IPS DF 6.9 (cell line): ENCODE data around the gene C17orf67.
A peak's percentile ranks its signal among the peaks of the same experiment; 100 is the strongest.

Experiments
- DNase-seq: peaks from one replicate; pipeline ENCODE4 v3.0.0-alpha.2; 2013; ENCODE audit warnings: low read depth, low spot score
- H3K27ac ChIP-seq: one replicate; pipeline ENCODE4 v1.5.1; 2013; ENCODE audit warnings: low read length, control low read depth
- H3K27me3 ChIP-seq: 2 replicates; pipeline ENCODE4 v1.6.1; 2013; ENCODE audit warnings: mild to moderate bottlenecking, low read length; ENCODE audit not compliant: control insufficient read depth, insufficient read depth
- H3K36me3 ChIP-seq: 2 replicates; pipeline ENCODE4 v1.6.1; 2013; ENCODE audit warnings: low read length; ENCODE audit not compliant: control insufficient read depth, insufficient read depth
- H3K4me1 ChIP-seq: 2 replicates; pipeline ENCODE4 v1.6.1; 2013; ENCODE audit warnings: low read length; ENCODE audit not compliant: control insufficient read depth, insufficient read depth
- H3K4me3 ChIP-seq: 2 replicates; pipeline ENCODE4 v1.5.1; 2013; ENCODE audit warnings: mild to moderate bottlenecking, low read length
- H3K9me3 ChIP-seq: 2 replicates; pipeline ENCODE4 v1.6.1; 2013; ENCODE audit warnings: low read length, inconsistent platforms; ENCODE audit not compliant: control insufficient read depth, insufficient read depth
- WGBS: extraction: QIAGEN DNeasy Blood & Tissue Kit; methylation state at CpG from one replicate; pipeline ENCODE4 v1.1.7; 2013; ENCODE audit warnings: mixed read lengths, missing lambda C conversion rate; ENCODE audit not compliant: insufficient read length, insufficient coverage; 5-methylcytosine and 5-hydroxymethylcytosine counted together

C17orf67 gene

DNA sequence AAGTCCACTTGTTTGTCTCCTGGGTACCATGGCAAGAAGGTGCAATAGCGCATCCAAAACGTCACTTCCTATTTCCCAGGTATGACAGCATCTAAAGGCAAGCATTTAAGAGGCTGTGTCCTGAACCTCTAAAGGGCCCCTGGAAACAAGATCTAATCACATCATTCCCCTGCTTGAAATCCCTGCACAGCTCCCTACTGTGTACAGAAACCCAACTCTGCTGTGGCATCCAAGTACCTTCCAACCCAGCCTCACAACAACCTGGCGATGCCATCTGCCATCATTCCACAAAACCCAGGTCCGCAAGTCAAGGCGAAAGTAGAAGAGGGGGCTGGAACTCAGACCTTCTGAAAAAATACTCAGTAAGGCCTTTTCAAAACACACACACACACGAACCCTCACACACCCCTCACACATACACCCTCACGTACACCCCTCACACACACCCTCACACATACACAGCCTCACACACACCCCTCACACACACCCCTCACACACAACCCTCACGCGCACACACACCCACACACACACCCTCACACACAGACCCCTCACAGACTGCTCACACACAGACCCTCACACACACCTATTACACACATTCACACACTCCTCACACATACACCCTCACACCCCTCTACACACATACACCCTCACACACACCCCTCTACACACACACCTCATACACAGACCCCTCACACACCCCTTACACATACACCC lies 24.5 kb downstream of the C17orf67 start:
- DNase-seq: no peak
- H3K27ac ChIP-seq: no peak overlapping the region
- 100% methylated on average over 4 of the region's 9 CpGs for WGBS
- no peaks in the 10 kb centered on the region for H3K9me3 ChIP-seq
- H3K27me3 ChIP-seq: no peaks in the 10 kb centered on the region
- 0 out of 2 replicates have a peak, but pooled peaks cover 1% of the 10 kb centered on the region for H3K4me1 ChIP-seq
- H3K4me3 ChIP-seq: no peak overlapping the region
- H3K36me3 ChIP-seq: no peaks in the 10 kb centered on the region

DNA sequence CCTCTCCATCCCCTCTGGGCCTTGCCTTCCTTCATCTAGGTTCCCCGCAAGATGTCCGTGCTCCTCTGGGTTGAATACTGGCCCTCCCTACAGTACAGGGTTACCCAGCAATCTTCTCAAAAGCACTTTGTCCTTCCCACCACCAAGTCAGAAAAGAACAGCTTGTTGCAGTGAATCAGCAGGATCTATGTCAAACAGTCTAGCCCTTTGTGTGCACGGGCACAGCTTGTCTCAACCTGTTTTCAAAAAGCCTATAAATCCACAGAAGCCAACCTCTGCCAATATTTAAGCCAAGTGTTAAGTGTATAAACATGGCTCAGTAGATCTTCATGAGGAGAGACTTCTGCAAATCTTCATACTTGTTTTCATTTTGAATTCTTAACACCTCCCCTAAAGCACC lies 25.2 kb downstream of the C17orf67 start:
- H3K4me1 ChIP-seq: 0 out of 2 replicates have a peak, but pooled peaks cover 1% of the 10 kb centered on the region
- no peaks in the 10 kb centered on the region for H3K27me3 ChIP-seq
- no peaks in the 10 kb centered on the region for H3K9me3 ChIP-seq
- no peaks in the 10 kb centered on the region for H3K36me3 ChIP-seq
- no peak overlapping the region for H3K4me3 ChIP-seq
- WGBS: no CpG with 5 or more reads among the region's 3 CpGs
- DNase-seq: no peak
- H3K27ac ChIP-seq: no peak overlapping the region

DNA sequence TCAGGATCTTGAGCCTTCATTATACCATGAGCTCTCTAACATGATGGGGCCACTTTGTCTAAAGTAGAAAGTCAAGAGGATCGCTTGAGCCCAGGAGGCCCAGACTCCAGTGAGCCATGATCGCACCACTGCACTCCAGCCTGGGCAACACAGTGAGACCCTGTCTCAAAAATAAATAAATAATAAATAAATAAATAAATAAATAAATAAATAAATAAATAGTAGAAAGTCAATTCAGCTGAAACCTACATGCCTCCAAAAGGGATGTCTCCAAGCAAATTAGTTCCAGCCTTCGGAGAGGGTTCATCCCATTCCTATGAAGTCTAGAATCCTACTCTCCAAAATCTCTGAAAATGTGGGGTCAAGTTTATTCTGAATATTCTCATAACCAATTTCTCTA lies 26.0 kb downstream of the C17orf67 start:
- H3K4me3 ChIP-seq: no peak overlapping the region
- no peaks in the 10 kb centered on the region for H3K27me3 ChIP-seq
- no CpG with 5 or more reads among the region's 3 CpGs for WGBS
- H3K36me3 ChIP-seq: no peaks in the 10 kb centered on the region
- DNase-seq: no peak
- no peaks in the 10 kb centered on the region for H3K4me1 ChIP-seq
- H3K9me3 ChIP-seq: no peaks in the 10 kb centered on the region
- no peak overlapping the region for H3K27ac ChIP-seq

- no peaks in the 10 kb centered on the region for H3K4me1 ChIP-seq
- H3K36me3 ChIP-seq: no peaks in the 10 kb centered on the region
- no CpG with 5 or more reads among the region's 4 CpGs for WGBS
- no peak for DNase-seq
- no peak overlapping the region for H3K27ac ChIP-seq
- H3K4me3 ChIP-seq: no peak overlapping the region
- H3K9me3 ChIP-seq: no peaks in the 10 kb centered on the region
- H3K27me3 ChIP-seq: no peaks in the 10 kb centered on the region
Observed at GRCh38 chr17:56806949-56807348, 26.8 kb downstream of the C17orf67 start.

DNA sequence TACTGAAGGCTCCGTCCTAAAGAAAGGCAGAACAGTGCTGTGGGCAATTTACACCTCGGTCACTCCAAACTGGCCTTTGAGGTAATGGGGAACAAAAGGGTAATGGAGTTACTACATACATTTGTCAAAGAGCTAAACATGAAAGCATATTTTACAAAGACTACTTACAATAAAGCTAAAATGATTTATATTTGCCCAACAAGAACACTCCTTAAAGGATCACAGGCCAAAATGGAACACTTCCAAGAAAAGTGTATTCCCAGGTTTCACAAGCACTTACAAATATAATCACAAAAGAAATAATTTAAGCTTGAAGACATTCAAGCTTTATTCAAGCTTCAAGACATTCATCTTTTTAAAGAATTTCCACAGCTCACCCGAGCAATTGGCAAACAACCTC lies 29.3 kb downstream of the C17orf67 start:
- H3K27ac ChIP-seq: no peak overlapping the region
- no peak for DNase-seq
- H3K4me1 ChIP-seq: no peaks in the 10 kb centered on the region
- no peaks in the 10 kb centered on the region for H3K36me3 ChIP-seq
- H3K9me3 ChIP-seq: no peaks in the 10 kb centered on the region
- WGBS: no CpG with 5 or more reads among the region's 3 CpGs
- H3K27me3 ChIP-seq: no peaks in the 10 kb centered on the region
- H3K4me3 ChIP-seq: no peak overlapping the region

DNA sequence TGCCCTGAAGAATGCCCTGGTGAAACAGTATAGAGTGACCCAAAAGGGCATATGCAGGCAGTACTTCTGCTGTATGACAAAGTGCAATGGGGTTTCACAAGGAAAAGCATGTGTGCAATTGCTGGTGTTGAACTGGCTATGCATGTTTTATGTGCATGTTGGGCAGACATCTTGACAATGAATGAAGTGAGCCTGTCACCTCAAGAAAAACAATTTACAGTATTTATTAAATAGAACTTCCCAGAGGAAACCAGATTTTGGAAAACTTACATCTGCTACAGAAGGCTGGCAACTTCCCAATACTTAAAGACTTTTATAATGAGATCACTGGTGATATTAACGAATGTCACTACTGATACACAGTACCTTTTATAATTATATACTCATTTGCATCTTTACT lies 30.6 kb downstream of the C17orf67 start:
- H3K9me3 ChIP-seq: no peaks in the 10 kb centered on the region
- H3K4me1 ChIP-seq: peaks cover 1% of the 10 kb centered on the region; the same call in 1 of the 2 replicates
- H3K27me3 ChIP-seq: no peaks in the 10 kb centered on the region
- DNase-seq: no peak
- no peaks in the 10 kb centered on the region for H3K36me3 ChIP-seq
- no peak overlapping the region for H3K27ac ChIP-seq
- no peak overlapping the region for H3K4me3 ChIP-seq
- no CpG with 5 or more reads among the region's 1 CpG for whole genome bisulfite sequencing

- H3K27ac ChIP-seq: no peak overlapping the region
- DNase-seq: no peak
- no CpG with 5 or more reads among the region's 4 CpGs for WGBS
- H3K4me3 ChIP-seq: no peak overlapping the region
- no peaks in the 10 kb centered on the region for H3K36me3 ChIP-seq
- H3K9me3 ChIP-seq: no peaks in the 10 kb centered on the region
- H3K4me1 ChIP-seq: peaks cover 1% of the 10 kb centered on the region; the same call in 1 of the 2 replicates
- H3K27me3 ChIP-seq: no peaks in the 10 kb centered on the region
Observed at GRCh38 chr17:56801459-56802178, 32.1 kb downstream of the C17orf67 start.

DNA sequence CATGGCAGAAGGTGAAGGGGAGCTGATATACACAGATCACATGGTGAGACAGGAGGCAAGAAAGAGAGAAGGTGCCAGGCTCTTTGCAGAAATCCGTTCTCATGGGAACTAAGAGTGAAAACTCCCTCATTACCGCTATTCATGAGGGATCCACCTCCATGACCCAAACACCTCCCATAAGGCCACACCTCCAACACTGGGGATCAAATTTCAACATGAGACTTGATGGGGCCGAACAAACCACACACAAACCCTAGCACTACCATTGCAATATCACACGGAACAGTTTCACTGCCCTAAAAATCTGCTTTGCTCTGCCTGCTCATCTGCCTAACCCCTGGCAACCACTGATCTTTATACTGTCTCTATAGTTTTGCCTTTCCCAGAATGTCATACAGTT lies 34.8 kb downstream of the C17orf67 start:
- DNase-seq: peak; percentile 52
- Histone ChIP-seq H3K4me3 (no peak overlapping the region), H3K9me3 (no peaks in the 10 kb centered on the region), H3K36me3 (no peaks in the 10 kb centered on the region), H3K4me1 (peaks cover 1% of the 10 kb centered on the region; the same call in 1 of the 2 replicates), H3K27ac (no peak overlapping the region), H3K27me3 (no peaks in the 10 kb centered on the region)
- WGBS: no CpG with 5 or more reads among the region's 4 CpGs

DNA sequence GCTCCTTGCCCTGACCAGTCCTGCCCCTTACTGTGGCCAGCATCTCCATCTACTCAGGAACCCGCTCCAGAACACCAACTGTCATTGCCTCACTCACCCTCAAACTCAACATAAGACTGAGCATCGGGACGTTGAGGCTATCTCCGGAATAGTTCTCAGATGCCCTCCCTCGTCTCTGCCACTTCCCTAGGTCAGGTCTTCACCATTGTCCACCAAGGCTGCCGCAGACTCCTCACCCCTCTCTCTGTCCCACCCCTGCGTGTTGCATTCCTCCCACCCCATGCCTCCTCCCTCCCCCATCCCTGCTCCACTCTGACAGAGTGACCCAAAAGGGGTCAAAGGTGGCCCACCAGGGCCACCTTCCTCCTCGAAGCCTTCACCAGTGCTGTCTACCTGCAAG lies 37.2 kb downstream of the C17orf67 start:
- Histone ChIP-seq H3K9me3 (no peaks in the 10 kb centered on the region), H3K27ac (no peak overlapping the region), H3K36me3 (no peaks in the 10 kb centered on the region), H3K4me1 (peaks cover 1% of the 10 kb centered on the region; the same call in 1 of the 2 replicates), H3K4me3 (no peak overlapping the region), H3K27me3 (no peaks in the 10 kb centered on the region)
- DNase-seq: no peak
- no CpG with 5 or more reads among the region's 8 CpGs for WGBS

- no CpG with 5 or more reads among the region's 5 CpGs for WGBS
- DNase-seq: no peak
- H3K36me3 ChIP-seq: no peaks in the 10 kb centered on the region
- no peaks in the 10 kb centered on the region for H3K9me3 ChIP-seq
- no peak overlapping the region for H3K4me3 ChIP-seq
- no peak overlapping the region for H3K27ac ChIP-seq
- no peaks in the 10 kb centered on the region for H3K27me3 ChIP-seq
- peaks cover 1% of the 10 kb centered on the region; the same call in 1 of the 2 replicates for H3K4me1 ChIP-seq
Observed at GRCh38 chr17:56795221-56795865, 38.4 kb downstream of the C17orf67 start.
